Caco-2 (cell line): ENCODE measurements around the gene CPLANE2. TPM values are rescaled to one million over a fixed set of nuclear protein-coding genes. Genes with fewer than 3 reads are reported as not detected.

Experiments used
- BruUV-seq: library from RNA; stranded (reverse); fragments of 400-500 nt; replicated peaks from 2 replicates; lab custom pipeline; 2021; lab: Mats Ljungman, UMichigan
- CTCF ChIA-PET: fragments of 300-600 bp; sonication (Branson Sonifier 250); formaldehyde crosslinking; loops from one replicate; lab custom pipeline; 2022; ENCODE audit warnings: antibody characterized with exemption; lab: Charles Lee
- POLR2A ChIA-PET: fragments of 300-600 bp; sonication (Branson Sonifier 250); formaldehyde crosslinking; loops from one replicate; lab custom pipeline; 2022; ENCODE audit warnings: antibody characterized with exemption; lab: Charles Lee
- DNase-seq, 2 experiments: peaks; one replicate each; pipeline versions ENCODE4 v3.0.0 to v3.0.0-alpha.2; 2020 to 2022
- H3K27me3 ChIP-seq: replicated peaks from 2 replicates; pipeline ENCODE4 v1.6.0; 2011; ENCODE audit warnings: low read length; ENCODE audit not compliant: control insufficient read depth, insufficient read depth
- H3K36me3 ChIP-seq: 2 replicates; pipeline ENCODE4 v1.5.1; 2011; ENCODE audit warnings: low read length; ENCODE audit not compliant: control insufficient read depth, insufficient read depth
- H3K4me1 ChIP-seq: fragments of 250-450 bp; sonication (Bioruptor Pico); 2 replicates; pipeline ENCODE4 v1.5.1; 2020; ENCODE audit warnings: mild to moderate bottlenecking
- H3K4me3 ChIP-seq: 2 replicates; pipeline ENCODE4 v1.5.1; 2011; ENCODE audit warnings: low read depth, mild to moderate bottlenecking, control low read depth, low read length
- H3K9me3 ChIP-seq: fragments of 250-450 bp; sonication (Bioruptor Pico); 2 replicates; pipeline ENCODE4 v1.5.1; 2020; ENCODE audit warnings: mild to moderate bottlenecking, moderate library complexity
- H3K27ac Mint-ChIP-seq: one replicate; pipeline ENCODE4 v1.8.0; 2022; ENCODE audit warnings: mixed read lengths; ENCODE audit not compliant: unreplicated experiment
- H3K27me3 Mint-ChIP-seq: one replicate; pipeline ENCODE4 v1.8.0; 2022; ENCODE audit warnings: mixed read lengths; ENCODE audit not compliant: insufficient read depth, unreplicated experiment
- H3K36me3 Mint-ChIP-seq: one replicate; pipeline ENCODE4 v1.8.0; 2022; ENCODE audit warnings: mild to moderate bottlenecking, mixed read lengths; ENCODE audit not compliant: insufficient read depth, unreplicated experiment
- H3K4me1 Mint-ChIP-seq: one replicate; pipeline ENCODE4 v1.8.0; 2022; ENCODE audit warnings: low read depth, mixed read lengths; ENCODE audit not compliant: unreplicated experiment
- H3K4me3 Mint-ChIP-seq: one replicate; pipeline ENCODE4 v1.8.0; 2022; ENCODE audit warnings: mild to moderate bottlenecking, moderate library complexity, mixed read lengths; ENCODE audit not compliant: unreplicated experiment
- H3K9me3 Mint-ChIP-seq: one replicate; pipeline ENCODE4 v1.8.0; 2022; ENCODE audit warnings: mixed read lengths; ENCODE audit not compliant: unreplicated experiment
- CTCF ChIP-seq, 2 experiments: fragments of 200-600 bp in 1 of 2; IDR thresholded peaks; 1 replicate in 1 of 2; 2 replicates in 1 of 2; pipeline versions ENCODE4 v1.5.1 to v1.8.0; 2011 to 2022; ENCODE audit warnings: antibody characterized with exemption in 1 of 2, control low read depth in 1 of 2, inconsistent platforms in 1 of 2, low read depth in 1 of 2, low read length in 1 of 2, mild to moderate bottlenecking in 1 of 2, moderate library complexity in 1 of 2; ENCODE audit not compliant: insufficient read depth in 1 of 2, severe bottlenecking in 1 of 2, unreplicated experiment in 1 of 2
- intact Hi-C: fragments of 100-400 bp; cut with micrococcal nuclease; formaldehyde crosslinking; loops from one replicate; pipeline ENCODE4 v1.10.0; 2022; ENCODE audit not compliant: unreplicated experiment
- total RNA-seq: library from RNA; stranded (reverse); gene quantifications from 2 replicates; pipeline ENCODE4 v1.2.3, GENCODE V29; 2022

The CPLANE2 gene
- total RNA-seq, 1 experiment from 2014 or later = 4.2 TPM

DNA sequence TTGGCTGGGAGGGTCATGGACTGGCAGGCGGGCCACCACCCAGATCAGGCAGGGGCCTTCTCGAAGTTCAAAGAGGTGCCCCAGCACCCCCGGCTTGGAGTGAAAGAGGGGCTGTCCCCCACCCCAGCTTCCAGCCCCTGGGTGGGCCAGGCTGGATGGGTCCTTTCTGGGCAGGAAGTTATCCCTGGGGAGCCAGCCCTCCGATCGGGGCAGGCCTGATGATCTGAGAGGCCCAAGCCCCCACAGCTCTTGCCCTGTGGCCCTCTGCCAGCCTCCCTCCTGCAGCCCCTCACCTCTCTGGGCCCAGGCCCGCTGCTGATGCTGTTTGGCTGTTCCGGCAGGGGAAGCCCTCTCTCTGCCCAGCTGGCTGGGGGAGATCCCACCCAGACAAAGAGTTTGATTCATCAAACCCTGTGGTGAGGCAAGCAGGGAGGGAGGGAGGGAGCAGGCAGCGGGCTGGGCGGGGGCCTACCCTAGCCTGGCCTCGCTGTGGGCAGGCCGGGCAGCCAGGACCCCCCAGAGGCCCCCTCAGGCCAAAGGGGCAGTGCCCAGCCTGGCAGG, 27.1 kb downstream of the CPLANE2 start:
- Histone ChIP-seq H3K9me3 (no peaks in the 10 kb centered on the region), H3K4me3 (no peak overlapping the region), H3K27me3 (no peaks in the 10 kb centered on the region), H3K36me3 (no peaks in the 10 kb centered on the region), H3K4me1 (peaks cover 16% of the 10 kb centered on the region)
- Mint-ChIP-seq H3K9me3 (no peaks in the 10 kb centered on the region), H3K4me3 (no peak overlapping the region), H3K4me1 (peaks cover 7% of the 10 kb centered on the region), H3K27ac (peak overlapping the region; percentile 12), H3K36me3 (peaks cover 10% of the 10 kb centered on the region), H3K27me3 (no peaks in the 10 kb centered on the region)
- intact Hi-C loops = no loop called here
- CTCF ChIA-PET = no interaction called here
- BruUV-seq = no TSS peak
- POLR2A ChIA-PET = no interaction called here
- no peak for DNase-seq
- TF ChIP-seq CTCF (IDR thresholded peaks at IDR 0.05; ENCODE audit: insufficient read depth in 1 of 2, low read depth in 1 of 2, low read length in 1 of 2, severe bottlenecking in 1 of 2, unreplicated experiment in 1 of 2) = no peak

GRCh38 chr1:16209132-16209846, 27.7 kb downstream of the CPLANE2 start:
- intact Hi-C loops = no loop called here
- H3K27me3 ChIP-seq = no peaks in the 10 kb centered on the region
- no peak for TF ChIP-seq CTCF (IDR thresholded peaks at IDR 0.05; ENCODE audit: insufficient read depth in 1 of 2, low read depth in 1 of 2, low read length in 1 of 2, severe bottlenecking in 1 of 2, unreplicated experiment in 1 of 2)
- peak overlapping the region; percentile 12 for H3K27ac Mint-ChIP-seq
- no peaks in the 10 kb centered on the region for H3K9me3 ChIP-seq
- H3K9me3 Mint-ChIP-seq = no peaks in the 10 kb centered on the region
- POLR2A ChIA-PET = no interaction called here
- peaks cover 10% of the 10 kb centered on the region for H3K36me3 Mint-ChIP-seq
- BruUV-seq = no TSS peak
- H3K27me3 Mint-ChIP-seq = no peaks in the 10 kb centered on the region
- CTCF ChIA-PET = no interaction called here
- 0 out of 2 replicates have a peak, but pooled peaks cover under 1% of the 10 kb centered on the region for H3K36me3 ChIP-seq
- peaks cover 16% of the 10 kb centered on the region for H3K4me1 ChIP-seq
- H3K4me1 Mint-ChIP-seq = peaks cover 7% of the 10 kb centered on the region
- no peak overlapping the region for H3K4me3 ChIP-seq
- no peak overlapping the region for H3K4me3 Mint-ChIP-seq
- DNase-seq = no peak

GRCh38 chr1:16208270-16208987, 28.6 kb downstream of the CPLANE2 start:
- H3K9me3 ChIP-seq = no peaks in the 10 kb centered on the region
- Mint-ChIP-seq H3K27me3 (no peaks in the 10 kb centered on the region), H3K36me3 (peaks cover 10% of the 10 kb centered on the region), H3K4me3 (no peak overlapping the region), H3K27ac (no peak overlapping the region), H3K9me3 (no peaks in the 10 kb centered on the region), H3K4me1 (peaks cover 7% of the 10 kb centered on the region)
- no TSS peak for BruUV-seq
- no peak for DNase-seq
- CTCF ChIA-PET = no interaction called here
- H3K36me3 ChIP-seq = 0 out of 2 replicates have a peak, but pooled peaks cover 1% of the 10 kb centered on the region
- intact Hi-C loops = no loop called here
- POLR2A ChIA-PET = no interaction called here
- H3K4me3 ChIP-seq = no peak overlapping the region
- no peak for TF ChIP-seq CTCF (IDR thresholded peaks at IDR 0.05; ENCODE audit: insufficient read depth in 1 of 2, low read depth in 1 of 2, low read length in 1 of 2, severe bottlenecking in 1 of 2, unreplicated experiment in 1 of 2)
- no peaks in the 10 kb centered on the region for H3K27me3 ChIP-seq
- peaks cover 16% of the 10 kb centered on the region for H3K4me1 ChIP-seq
